Calu3 (cell line): ENCODE results near the gene EDC3. TPM values are rescaled to one million over a fixed set of nuclear protein-coding genes. Genes with fewer than 3 reads are reported as not detected.

Experiments used
- BruUV-seq: library from RNA; stranded (reverse); fragments of 400-500 nt; replicated peaks from 2 replicates; lab custom pipeline; 2021; lab: Mats Ljungman, UMichigan
- CTCF ChIA-PET: fragments of 300-600 bp; sonication (Branson Sonifier 250); formaldehyde crosslinking; loops from one replicate; lab custom pipeline; 2022; ENCODE audit warnings: antibody characterized with exemption; lab: Charles Lee
- DNase-seq: peaks from one replicate; pipeline ENCODE4 v3.0.0; 2022
- H3K27ac Mint-ChIP-seq: one replicate; pipeline ENCODE4 v1.8.0; 2022; ENCODE audit warnings: mixed read lengths; ENCODE audit not compliant: unreplicated experiment
- H3K27me3 Mint-ChIP-seq: one replicate; pipeline ENCODE4 v1.8.0; 2022; ENCODE audit warnings: mixed read lengths; ENCODE audit not compliant: unreplicated experiment
- H3K36me3 Mint-ChIP-seq: one replicate; pipeline ENCODE4 v1.8.0; 2022; ENCODE audit warnings: mild to moderate bottlenecking, moderate library complexity, mixed read lengths; ENCODE audit not compliant: insufficient read depth, unreplicated experiment
- H3K4me1 Mint-ChIP-seq: one replicate; pipeline ENCODE4 v1.8.0; 2022; ENCODE audit warnings: mild to moderate bottlenecking, low read depth, mixed read lengths; ENCODE audit not compliant: unreplicated experiment
- H3K4me3 Mint-ChIP-seq: one replicate; pipeline ENCODE4 v1.8.0; 2022; ENCODE audit warnings: mild to moderate bottlenecking, low read depth, moderate library complexity, mixed read lengths; ENCODE audit not compliant: unreplicated experiment
- H3K9me3 Mint-ChIP-seq: one replicate; pipeline ENCODE4 v1.8.0; 2022; ENCODE audit warnings: low read depth, mixed read lengths; ENCODE audit not compliant: unreplicated experiment
- CTCF ChIP-seq: fragments of 200-600 bp; IDR thresholded peaks from one replicate; pipeline ENCODE4 v1.8.0; 2022; ENCODE audit warnings: antibody characterized with exemption; ENCODE audit not compliant: unreplicated experiment
- intact Hi-C: fragments of 100-400 bp; cut with micrococcal nuclease; formaldehyde crosslinking; loops from one replicate; pipeline ENCODE4 v1.10.0; 2022; ENCODE audit not compliant: unreplicated experiment
- total RNA-seq: library from RNA; stranded (reverse); gene quantifications from 2 replicates; pipeline ENCODE4 v1.2.3, GENCODE V29; 2022

The EDC3 gene
- total RNA-seq, 1 experiment from 2014 or later = 70.1 TPM

- CTCF ChIA-PET = interaction anchor here (0.7 kb wide), 1 partner anchor 1748 kb away, joined by 6 read pairs; no protein-coding TSS in a partner anchor
Measured at GRCh38 chr15:74709892-74710291, 14.1 kb upstream of the EDC3 start.

GRCh38 chr15:74709011-74709410 is 13.2 kb upstream of the EDC3 start:
- no peak for DNase-seq
- intact Hi-C loops = no loop called here
- Mint-ChIP-seq H3K9me3 (no peaks in the 10 kb centered on the region), H3K36me3 (no peaks in the 10 kb centered on the region), H3K27me3 (peaks cover 41% of the 10 kb centered on the region), H3K4me1 (no peaks in the 10 kb centered on the region), H3K4me3 (no peak overlapping the region), H3K27ac (no peak overlapping the region)
- CTCF ChIA-PET = interaction anchor here (0.6 kb wide), 1 partner anchor 181 kb away, joined by 4 read pairs; the partner anchor contains the start of gene MPI
- no TSS peak for BruUV-seq
- TF ChIP-seq CTCF = no peak

More at GRCh38 chr15:74709892-74710291, 14.1 kb upstream of the EDC3 start:
- H3K27me3 Mint-ChIP-seq = peaks cover 41% of the 10 kb centered on the region
- intact Hi-C loops = no loop called here
- H3K4me1 Mint-ChIP-seq = no peaks in the 10 kb centered on the region
- no peaks in the 10 kb centered on the region for H3K9me3 Mint-ChIP-seq
- BruUV-seq = no TSS peak
- no peaks in the 10 kb centered on the region for H3K36me3 Mint-ChIP-seq
- TF ChIP-seq CTCF = no peak
- no peak overlapping the region for H3K27ac Mint-ChIP-seq
- H3K4me3 Mint-ChIP-seq = no peak overlapping the region
- DNase-seq = no peak

DNA sequence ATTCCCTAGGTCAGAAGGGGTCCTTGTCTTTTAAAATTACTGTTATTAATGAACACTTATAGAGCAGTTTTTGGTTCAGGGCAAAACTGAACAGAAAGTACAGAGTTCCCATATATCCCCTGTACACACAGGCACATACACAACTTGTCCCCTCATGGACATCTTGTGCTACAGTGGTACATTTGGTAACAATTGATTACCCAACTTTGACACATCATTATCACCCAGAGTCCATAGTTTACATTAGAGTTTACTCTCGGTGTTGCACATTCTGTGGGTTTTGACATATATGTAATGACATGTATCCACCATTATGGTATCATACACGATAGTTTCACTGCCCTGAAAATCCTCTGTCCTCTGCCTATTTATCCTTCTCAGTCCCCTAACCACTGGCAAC is 984 bp upstream of the EDC3 start:
- DNase-seq = no peak
- Mint-ChIP-seq H3K36me3 (peaks cover 22% of the 10 kb centered on the region), H3K4me1 (peaks cover 10% of the 10 kb centered on the region), H3K27me3 (peaks cover 16% of the 10 kb centered on the region), H3K27ac (peak overlapping the region; percentile 99), H3K9me3 (no peaks in the 10 kb centered on the region), H3K4me3 (peak overlapping the region; percentile 98)
- no peak for TF ChIP-seq CTCF
- no TSS peak for BruUV-seq
- intact Hi-C loops = no loop called here
- CTCF ChIA-PET = interaction anchor here (0.6 kb wide), 2 partner anchors 15 to 16 kb away, joined by 4 to 8 read pairs; no protein-coding TSS in a partner anchor

GRCh38 chr15:74696398-74696729 is 540 bp upstream of the EDC3 start:
- Mint-ChIP-seq H3K4me1 (peaks cover 10% of the 10 kb centered on the region), H3K36me3 (peaks cover 22% of the 10 kb centered on the region), H3K4me3 (peak overlapping the region; percentile 98), H3K27me3 (peaks cover 11% of the 10 kb centered on the region), H3K9me3 (no peaks in the 10 kb centered on the region), H3K27ac (peak overlapping the region; percentile 99)
- CTCF ChIA-PET = interaction anchor here (0.6 kb wide), 1 partner anchor 16 kb away, joined by 4 read pairs; no protein-coding TSS in a partner anchor
- no peak for DNase-seq
- BruUV-seq = TSS peak; percentile 98
- intact Hi-C loops = no loop called here
- TF ChIP-seq CTCF = no peak
